SU-DHL-6 (cell line): ENCODE data around the gene CHERP.

Experiments
- H2AFZ ChIP-seq: fragments of 200-600 bp; sonication (generic); 2 replicates; pipeline ENCODE4 v1.6.1; 2014; ENCODE audit warnings: low read depth, mild to moderate bottlenecking, moderate library complexity, mixed read lengths, antibody characterized with exemption, low read length; ENCODE audit not compliant: severe bottlenecking
- H3F3A ChIP-seq: fragments of 200-600 bp; shearing (Covaris generic); 2 replicates; pipeline ENCODE4 v1.6.0; 2016; ENCODE audit warnings: antibody characterized with exemption, mild to moderate bottlenecking; ENCODE audit not compliant: insufficient read depth
- H3K27ac ChIP-seq: fragments of 200-600 bp; sonication (generic); 2 replicates; pipeline ENCODE4 v1.5.1; 2016; ENCODE audit warnings: low read depth, mild to moderate bottlenecking, low read length, moderate library complexity, mixed read lengths
- H3K27me3 ChIP-seq: fragments of 200-600 bp; sonication (generic), shearing (Covaris generic); 2 replicates; pipeline ENCODE4 v1.6.0; 2014; ENCODE audit warnings: mild to moderate bottlenecking, low read length
- H3K36me3 ChIP-seq: fragments of 200-600 bp; sonication (generic); 2 replicates; pipeline ENCODE4 v1.6.1; 2014; ENCODE audit warnings: mild to moderate bottlenecking, low read length, mixed read lengths
- H3K4me2 ChIP-seq: fragments of 300-600, 200-600 bp; shearing (Covaris generic), sonication (generic); 2 replicates; pipeline ENCODE4 v1.6.0; 2014; ENCODE audit warnings: low read length, low read depth, mild to moderate bottlenecking; ENCODE audit not compliant: poor library complexity, severe bottlenecking
- H3K4me3 ChIP-seq: fragments of 200-600 bp; sonication (generic); 2 replicates; pipeline ENCODE4 v1.5.1; 2014; ENCODE audit warnings: antibody characterized with exemption, low read length, mild to moderate bottlenecking, mixed read lengths; ENCODE audit not compliant: insufficient read depth, poor library complexity, severe bottlenecking
- H3K79me2 ChIP-seq: fragments of 200-600 bp; sonication (generic); 2 replicates; pipeline ENCODE4 v1.6.1; 2014; ENCODE audit warnings: mild to moderate bottlenecking, low read length, moderate library complexity; ENCODE audit not compliant: insufficient read depth
- H3K9ac ChIP-seq: fragments of 200-600 bp; sonication (generic); 2 replicates; pipeline ENCODE4 v1.7.0; 2014; ENCODE audit warnings: mild to moderate bottlenecking, low read length
- H3K9me2 ChIP-seq: fragments of 200-600 bp; sonication (generic); replicated peaks from 2 replicates; pipeline ENCODE4 v1.6.1; 2014; ENCODE audit warnings: low read length; ENCODE audit not compliant: insufficient read depth
- H3K9me3 ChIP-seq: fragments of 200-600 bp; sonication (generic); 2 replicates; pipeline ENCODE4 v1.6.1; 2014; ENCODE audit warnings: low read length, mixed read lengths; ENCODE audit not compliant: insufficient read depth
- H4K20me1 ChIP-seq: fragments of 200-600 bp; sonication (generic); 2 replicates; pipeline ENCODE4 v1.6.1; 2014; ENCODE audit warnings: low read depth, mild to moderate bottlenecking, antibody characterized with exemption, low read length, moderate library complexity, mixed read lengths
- EZH2phosphoT487 ChIP-seq: fragments of 200-600 bp; sonication (generic), shearing (Covaris generic); conservative IDR thresholded peaks from 2 replicates; pipeline ENCODE4 v1.6.1; 2018; ENCODE audit warnings: mild to moderate bottlenecking, antibody characterized with exemption, low read length, moderate library complexity, mixed read lengths
- TF ChIP-seq, protein P1 (sequence below): fragments of 200-600 bp; sonication (generic); IDR thresholded peaks from one replicate; pipeline ENCODE4 v1.5.1; 2017; ENCODE audit warnings: antibody characterized with exemption, mild to moderate bottlenecking, low read length, moderate library complexity; ENCODE audit not compliant: insufficient read depth, poor library complexity, severe bottlenecking

The CHERP gene

DNA sequence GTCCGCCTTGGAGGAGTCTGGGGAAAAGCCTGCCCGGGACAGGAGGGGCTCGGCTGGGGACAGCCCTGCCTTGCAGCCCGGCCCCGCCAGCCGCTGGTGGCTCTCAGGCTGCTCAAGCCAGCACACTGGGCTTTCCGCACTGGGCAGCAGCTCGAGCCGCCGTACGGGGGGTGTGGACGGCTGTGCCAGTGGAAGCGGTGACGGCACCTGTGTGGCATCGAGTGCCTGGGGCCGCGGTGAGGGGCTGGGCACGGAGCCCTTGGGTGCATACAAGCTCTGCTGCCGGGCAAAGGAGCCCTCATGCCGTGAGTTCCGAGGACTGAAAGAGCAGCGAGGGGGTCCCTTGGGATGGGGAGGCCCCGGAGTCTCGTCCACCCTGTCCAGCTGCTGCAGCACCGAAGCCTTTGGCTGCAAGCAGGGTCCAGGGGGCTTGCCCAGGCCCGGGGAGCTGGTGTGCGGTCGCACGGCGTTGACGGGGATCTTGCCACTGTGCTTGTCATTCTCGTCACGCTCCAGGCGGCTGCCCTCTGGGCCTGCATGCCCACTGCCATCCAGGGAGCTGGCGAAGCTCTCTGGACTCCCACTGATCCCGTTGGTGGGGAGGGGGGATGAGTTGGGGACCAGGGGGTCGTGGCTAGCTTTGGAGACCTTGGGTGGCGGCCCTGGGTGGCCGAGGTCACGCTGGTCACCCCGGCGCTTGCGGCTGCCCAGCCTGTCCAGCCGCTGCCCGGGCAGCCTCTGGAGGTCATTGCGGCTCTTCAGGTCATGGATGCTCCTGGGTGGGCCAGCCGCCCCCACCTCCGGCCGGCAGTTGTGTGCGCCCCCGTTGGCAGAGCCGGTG lies 34.7 kb upstream of the CHERP start:
- H3K27me3 ChIP-seq, result no peaks in the 10 kb centered on the region
- H3K79me2 ChIP-seq, result peaks cover 78% of the 10 kb centered on the region
- no peak overlapping the region for H3K4me3 ChIP-seq
- no peak overlapping the region for H3K27ac ChIP-seq
- TF ChIP-seq, protein P1, sequence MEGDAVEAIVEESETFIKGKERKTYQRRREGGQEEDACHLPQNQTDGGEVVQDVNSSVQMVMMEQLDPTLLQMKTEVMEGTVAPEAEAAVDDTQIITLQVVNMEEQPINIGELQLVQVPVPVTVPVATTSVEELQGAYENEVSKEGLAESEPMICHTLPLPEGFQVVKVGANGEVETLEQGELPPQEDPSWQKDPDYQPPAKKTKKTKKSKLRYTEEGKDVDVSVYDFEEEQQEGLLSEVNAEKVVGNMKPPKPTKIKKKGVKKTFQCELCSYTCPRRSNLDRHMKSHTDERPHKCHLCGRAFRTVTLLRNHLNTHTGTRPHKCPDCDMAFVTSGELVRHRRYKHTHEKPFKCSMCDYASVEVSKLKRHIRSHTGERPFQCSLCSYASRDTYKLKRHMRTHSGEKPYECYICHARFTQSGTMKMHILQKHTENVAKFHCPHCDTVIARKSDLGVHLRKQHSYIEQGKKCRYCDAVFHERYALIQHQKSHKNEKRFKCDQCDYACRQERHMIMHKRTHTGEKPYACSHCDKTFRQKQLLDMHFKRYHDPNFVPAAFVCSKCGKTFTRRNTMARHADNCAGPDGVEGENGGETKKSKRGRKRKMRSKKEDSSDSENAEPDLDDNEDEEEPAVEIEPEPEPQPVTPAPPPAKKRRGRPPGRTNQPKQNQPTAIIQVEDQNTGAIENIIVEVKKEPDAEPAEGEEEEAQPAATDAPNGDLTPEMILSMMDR, result no peak
- TF ChIP-seq EZH2phosphoT487, result no peak
- H4K20me1 ChIP-seq, result no peaks in the 10 kb centered on the region
- no peaks in the 10 kb centered on the region for H3K36me3 ChIP-seq
- H3F3A ChIP-seq, result peaks cover 20% of the 10 kb centered on the region
- no peaks in the 10 kb centered on the region for H3K9me2 ChIP-seq
- H2AFZ ChIP-seq, result no peak overlapping the region
- H3K9ac ChIP-seq, result no peak overlapping the region
- no peaks in the 10 kb centered on the region for H3K9me3 ChIP-seq
- no peak overlapping the region for H3K4me2 ChIP-seq

DNA sequence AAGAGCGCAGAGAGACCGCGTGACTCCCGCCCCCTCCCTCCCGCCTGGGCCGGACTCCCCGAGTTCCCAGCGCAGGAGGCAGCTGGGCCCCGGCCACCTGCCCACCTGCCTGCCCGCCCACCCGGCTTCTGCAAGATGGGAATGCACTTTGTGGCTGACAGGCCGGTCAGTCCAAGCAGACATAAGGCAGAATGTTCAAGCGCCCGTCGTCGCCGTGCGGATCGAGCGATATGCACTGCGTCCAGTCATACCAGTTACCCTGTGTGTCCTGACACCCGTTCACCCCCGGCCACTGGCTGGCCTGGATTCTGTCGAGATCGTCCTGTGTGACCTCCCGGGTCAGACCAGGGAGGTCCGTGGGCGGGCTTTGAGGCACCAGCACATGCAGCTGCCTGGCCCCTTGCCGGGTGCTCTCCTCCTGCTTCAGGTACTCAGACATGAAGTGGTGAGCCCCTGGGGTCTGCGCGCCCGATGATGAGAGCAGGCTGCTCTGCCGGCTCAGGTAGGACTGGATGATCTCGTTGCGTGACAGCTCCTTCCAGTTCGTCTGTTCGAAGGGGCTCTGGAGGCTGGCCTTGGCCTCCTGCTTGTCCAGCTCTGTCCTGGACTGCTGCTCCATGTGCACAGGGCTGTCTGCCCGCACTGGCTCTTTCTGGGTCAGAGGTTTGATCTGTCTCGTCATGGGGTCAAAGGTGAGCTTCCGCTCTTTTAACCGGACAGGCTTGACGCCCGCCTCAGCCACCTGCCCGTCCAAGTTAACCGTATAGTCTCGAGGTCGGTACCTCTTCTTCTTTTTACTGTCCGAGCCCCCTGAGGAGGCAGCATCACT lies 33.8 kb upstream of the CHERP start:
- Histone ChIP-seq H2AFZ (no peak overlapping the region), H3K27ac (no peak overlapping the region), H3F3A (peaks cover 20% of the 10 kb centered on the region), H3K79me2 (peaks cover 78% of the 10 kb centered on the region), H3K36me3 (no peaks in the 10 kb centered on the region), H3K4me3 (no peak overlapping the region), H3K27me3 (no peaks in the 10 kb centered on the region), H3K9me2 (no peaks in the 10 kb centered on the region), H3K9ac (no peak overlapping the region), H3K9me3 (no peaks in the 10 kb centered on the region), H4K20me1 (no peaks in the 10 kb centered on the region), H3K4me2 (no peak overlapping the region)
- TF ChIP-seq, protein P1, result no peak
- no peak for TF ChIP-seq EZH2phosphoT487

DNA sequence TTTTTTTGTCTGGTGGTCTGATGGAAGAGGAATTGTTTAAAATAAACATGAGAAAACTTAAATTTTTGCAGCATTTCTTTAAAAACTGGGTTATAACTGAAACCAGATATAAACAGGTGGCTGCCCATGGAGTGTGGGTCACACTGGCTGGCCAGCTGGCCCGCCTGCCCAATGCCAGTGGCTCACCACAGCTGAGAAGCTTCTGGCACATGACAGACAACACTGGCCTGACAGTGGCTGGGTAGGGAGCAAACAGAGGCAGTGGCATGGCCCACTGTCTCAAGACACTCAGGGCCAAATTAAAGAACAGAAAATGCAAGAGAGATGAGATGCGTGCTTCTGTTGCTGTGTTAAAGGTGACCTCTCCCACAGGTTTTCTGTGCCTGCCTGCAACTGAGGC lies 33.0 kb upstream of the CHERP start:
- H3K9me3 ChIP-seq, result no peaks in the 10 kb centered on the region
- H3K36me3 ChIP-seq, result no peaks in the 10 kb centered on the region
- TF ChIP-seq, protein P1, result no peak
- TF ChIP-seq EZH2phosphoT487, result no peak
- peaks cover 79% of the 10 kb centered on the region for H3K79me2 ChIP-seq
- no peak overlapping the region for H3K4me2 ChIP-seq
- H3K4me3 ChIP-seq, result no peak overlapping the region
- peak overlapping the region; percentile 29; the same call in 1 of the 2 replicates for H3K27ac ChIP-seq
- no peaks in the 10 kb centered on the region for H3K27me3 ChIP-seq
- H4K20me1 ChIP-seq, result no peaks in the 10 kb centered on the region
- H3K9me2 ChIP-seq, result no peaks in the 10 kb centered on the region
- H3F3A ChIP-seq, result peaks cover 20% of the 10 kb centered on the region
- no peak overlapping the region for H3K9ac ChIP-seq
- no peak overlapping the region for H2AFZ ChIP-seq
